CD4-positive, alpha-beta T cell (primary cell): ENCODE data around the gene TMEM150A. TPM values are rescaled to one million over a fixed set of nuclear protein-coding genes. Genes with fewer than 3 reads are reported as not detected.
"Not testable (repeated sequence)": the region's sequence is repeated elsewhere in the genome, so short reads cannot be mapped to it uniquely, and the experiment has no call there.

ENCODE experiments used
- ATAC-seq: fragments of 200-7000 bp; cut with Tn5 transposase; one replicate; pipeline ENCODE4 v1.10.0; 2022; ENCODE audit warnings: mild to moderate bottlenecking; ENCODE audit not compliant: poor library complexity
- CTCF ChIA-PET: fragments of 350-600 bp; sonication (Branson Sonifier 250); formaldehyde crosslinking; loops from one replicate; lab custom pipeline; 2021; ENCODE audit warnings: antibody characterized with exemption, inconsistent platforms; lab: Charles Lee
- POLR2A ChIA-PET: fragments of 350-600 bp; sonication (Branson Sonifier 250); formaldehyde crosslinking; loops from one replicate; lab custom pipeline; 2021; ENCODE audit warnings: antibody characterized with exemption, inconsistent platforms; lab: Charles Lee
- DNase-seq, 14 experiments: peaks; one replicate each; pipeline ENCODE4 v3.0.0-alpha.2; 2013 to 2020; ENCODE audit warnings: mixed read lengths in 2 of 14
- H3K27ac ChIP-seq, 2 donors: one replicate each; pipeline versions ENCODE4 v1.5.1 to v1.7.0; 2013; ENCODE audit warnings: low read length in 2 of 2, low read depth in 1 of 2, mild to moderate bottlenecking in 1 of 2
- H3K27me3 ChIP-seq, 2 experiments: 1 replicate in 1 of 2; 2 replicates in 1 of 2; pipeline versions ENCODE4 v1.6.1 to v1.7.0; 2013; ENCODE audit warnings: low read length in 2 of 2, control low read depth in 1 of 2, mild to moderate bottlenecking in 1 of 2, moderate library complexity in 1 of 2; ENCODE audit not compliant: insufficient read depth in 2 of 2, control insufficient read depth in 1 of 2
- H3K36me3 ChIP-seq: one replicate; pipeline ENCODE4 v1.6.1; 2013; ENCODE audit warnings: low read length, control low read depth; ENCODE audit not compliant: insufficient read depth
- H3K4me1 ChIP-seq: one replicate; pipeline ENCODE4 v1.6.1; 2013; ENCODE audit warnings: low read length, control low read depth; ENCODE audit not compliant: insufficient read depth
- H3K4me3 ChIP-seq: one replicate; pipeline ENCODE4 v1.5.1; 2013; ENCODE audit warnings: mild to moderate bottlenecking, low read length, moderate library complexity
- H3K9me3 ChIP-seq, 2 experiments: 1 replicate in 1 of 2; 2 replicates in 1 of 2; pipeline versions ENCODE4 v1.6.1 to v1.7.0; 2013; ENCODE audit warnings: low read length in 2 of 2, mild to moderate bottlenecking in 2 of 2, control low read depth in 1 of 2, moderate library complexity in 1 of 2; ENCODE audit not compliant: control insufficient read depth in 1 of 2, insufficient read depth in 1 of 2
- H3K27ac Mint-ChIP-seq: one replicate; pipeline ENCODE4 v1.8.0; 2020; ENCODE audit warnings: mixed read lengths
- H3K27me3 Mint-ChIP-seq: one replicate; pipeline ENCODE4 v1.8.0; 2021; ENCODE audit warnings: mixed read lengths
- H3K36me3 Mint-ChIP-seq: one replicate; pipeline ENCODE4 v1.8.0; 2021; ENCODE audit warnings: low read depth, mixed read lengths
- H3K4me1 Mint-ChIP-seq: one replicate; pipeline ENCODE4 v1.8.0; 2021; ENCODE audit warnings: low read depth, mixed read lengths
- H3K4me3 Mint-ChIP-seq: one replicate; pipeline ENCODE4 v1.8.0; 2020; ENCODE audit warnings: mild to moderate bottlenecking, mixed read lengths
- H3K9me3 Mint-ChIP-seq: one replicate; pipeline ENCODE4 v1.8.0; 2020; ENCODE audit warnings: mixed read lengths
- intact Hi-C, 2 experiments: fragments of 100-400 bp; cut with DNase I in 1 of 2; cut with micrococcal nuclease in 1 of 2; formaldehyde crosslinking; loops; one replicate each; pipeline versions ENCODE4 v1.15.1 to v1.9.0; 2023 to 2025; cut with DNase I, micrococcal nuclease
- total RNA-seq, 174 experiments: library from RNA in 2 of 174; stranded (reverse) in 2 of 174; gene quantifications; one replicate each; pipeline ENCODE4 v1.2.3 and lab custom pipeline; 2021 to 2026
- TF ChIP-seq, protein P1 (sequence below): fragments of 200-600 bp; IDR thresholded peaks from one replicate; pipeline ENCODE4 v1.8.0; 2022; ENCODE audit warnings: antibody characterized with exemption, mild to moderate bottlenecking

The TMEM150A gene
- total RNA-seq, 2 experiments from 2014 or later: 6.6 to 7.0 TPM

DNA sequence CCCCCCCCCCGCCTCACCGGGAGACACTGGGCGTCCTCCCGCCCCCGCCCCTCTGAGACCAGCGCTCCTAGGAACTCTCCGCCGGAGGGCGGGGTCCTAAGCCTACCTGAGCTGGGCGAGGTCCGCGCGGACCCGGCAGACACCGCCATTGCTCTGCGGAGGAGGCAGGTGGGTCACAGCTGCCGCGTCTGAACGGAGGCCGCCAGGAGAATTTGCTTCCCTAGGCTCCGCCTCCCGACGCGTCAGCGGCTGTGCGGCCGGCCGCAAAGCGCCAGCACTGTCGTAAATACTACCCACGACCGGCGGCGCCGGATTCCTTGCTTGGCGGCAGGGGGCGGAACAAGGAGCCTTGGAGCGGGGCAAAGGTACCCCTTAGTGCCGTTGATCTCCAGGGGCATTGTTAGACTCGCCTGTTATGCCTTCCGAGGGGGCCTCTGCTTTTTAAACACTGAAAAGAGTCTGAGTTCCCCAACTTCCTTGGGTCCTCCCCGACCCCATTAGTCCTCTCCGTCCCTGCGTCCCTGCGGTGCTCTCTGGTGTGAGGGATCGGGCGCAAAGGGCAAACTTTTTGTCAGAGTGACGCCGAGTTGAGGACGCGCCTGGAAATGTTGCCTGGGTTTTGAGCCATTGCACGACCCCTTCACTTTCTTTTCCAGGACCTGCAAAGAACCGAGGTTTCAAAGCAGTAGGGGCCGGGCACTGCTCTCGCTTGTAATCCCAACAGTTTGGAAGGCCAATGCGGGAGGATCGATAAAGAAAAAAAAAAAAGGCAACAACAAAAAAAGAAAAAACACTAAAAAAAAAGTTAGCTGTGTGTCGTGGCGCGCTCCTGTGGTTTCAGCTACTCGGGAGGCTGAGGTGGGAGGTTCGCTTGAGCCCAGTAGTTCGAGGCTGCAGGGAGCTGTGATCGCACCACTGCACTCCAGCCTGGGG lies 41.0 kb downstream of the TMEM150A start, which contains the start of gene GGCX:
Gene GGCX, minus strand, starts transcription at position 214 of the 933 bp plus-strand sequence. Its CDS starts 65 bp downstream, at position 149.
- CTCF ChIA-PET: interaction anchor here (1.0 kb wide), 1 partner anchor 56 kb away, joined by 3 read pairs; no protein-coding TSS in a partner anchor

DNA sequence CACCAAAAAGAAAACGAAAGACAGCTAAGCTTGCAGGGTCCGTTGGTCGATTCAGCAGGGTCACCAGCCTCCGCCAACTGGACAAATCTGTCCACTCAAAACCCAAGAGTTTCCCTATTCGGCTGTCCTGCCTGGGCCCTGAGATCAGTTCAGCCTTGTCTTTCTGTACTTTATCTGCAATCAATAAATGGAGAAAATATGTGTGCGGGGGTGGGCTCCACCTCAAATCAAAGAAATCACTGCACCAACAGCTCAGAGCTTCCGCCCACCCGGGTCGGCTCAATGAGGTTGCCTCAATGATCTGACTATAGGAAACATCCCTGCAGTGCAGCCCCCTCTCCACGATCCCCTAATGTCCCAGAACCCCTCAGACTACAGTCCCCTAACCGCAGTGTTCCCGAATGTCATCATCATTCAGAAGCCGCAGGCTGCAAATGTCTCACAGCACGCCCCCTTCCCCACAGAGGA lies 41.7 kb downstream of the TMEM150A start:
- ATAC-seq: no peak
- peak overlapping the region in 1 of 2 donors; percentile 68 for H3K27ac ChIP-seq
- CTCF ChIA-PET: interaction anchor here (1.0 to 1.6 kb wide), 2 partner anchors 9 to 56 kb away, joined by 3 to 6 read pairs; no protein-coding TSS in a partner anchor
- Mint-ChIP-seq H3K4me3 (peak overlapping the region; percentile 99), H3K36me3 (peaks cover 43% of the 10 kb centered on the region), H3K4me1 (peaks cover 30% of the 10 kb centered on the region), H3K27ac (peak overlapping the region; percentile 95), H3K27me3 (no peaks in the 10 kb centered on the region), H3K9me3 (no peaks in the 10 kb centered on the region)
- TF ChIP-seq, protein P1, sequence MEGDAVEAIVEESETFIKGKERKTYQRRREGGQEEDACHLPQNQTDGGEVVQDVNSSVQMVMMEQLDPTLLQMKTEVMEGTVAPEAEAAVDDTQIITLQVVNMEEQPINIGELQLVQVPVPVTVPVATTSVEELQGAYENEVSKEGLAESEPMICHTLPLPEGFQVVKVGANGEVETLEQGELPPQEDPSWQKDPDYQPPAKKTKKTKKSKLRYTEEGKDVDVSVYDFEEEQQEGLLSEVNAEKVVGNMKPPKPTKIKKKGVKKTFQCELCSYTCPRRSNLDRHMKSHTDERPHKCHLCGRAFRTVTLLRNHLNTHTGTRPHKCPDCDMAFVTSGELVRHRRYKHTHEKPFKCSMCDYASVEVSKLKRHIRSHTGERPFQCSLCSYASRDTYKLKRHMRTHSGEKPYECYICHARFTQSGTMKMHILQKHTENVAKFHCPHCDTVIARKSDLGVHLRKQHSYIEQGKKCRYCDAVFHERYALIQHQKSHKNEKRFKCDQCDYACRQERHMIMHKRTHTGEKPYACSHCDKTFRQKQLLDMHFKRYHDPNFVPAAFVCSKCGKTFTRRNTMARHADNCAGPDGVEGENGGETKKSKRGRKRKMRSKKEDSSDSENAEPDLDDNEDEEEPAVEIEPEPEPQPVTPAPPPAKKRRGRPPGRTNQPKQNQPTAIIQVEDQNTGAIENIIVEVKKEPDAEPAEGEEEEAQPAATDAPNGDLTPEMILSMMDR: no peak
- DNase-seq: no peak
- peaks cover 14% of the 10 kb centered on the region for H3K36me3 ChIP-seq
- no peaks in the 10 kb centered on the region for H3K27me3 ChIP-seq
- intact Hi-C loops: loop anchor here (1.0 to 5.0 kb wide), 4 partner anchors 20 to 54 kb away; partner anchors contain the start of genes RNF181 (in 1 of the 2) and TMEM150A (in 1 of the 2)
- POLR2A ChIA-PET: interaction anchor here (0.7 to 2.7 kb wide), 20 partner anchors 9 to 233 kb away, joined by 3 to 19 read pairs (median 5); partner anchors contain the start of genes C2orf68, ELMOD3, MAT2A and RNF181
- peak overlapping the region; percentile 81 for H3K4me3 ChIP-seq
- H3K4me1 ChIP-seq: peaks cover 20% of the 10 kb centered on the region
- no peaks in the 10 kb centered on the region for H3K9me3 ChIP-seq

More for the DNA sequence above, 41.0 kb downstream of the TMEM150A start, which contains the start of gene GGCX:
- Mint-ChIP-seq H3K27me3 (no peaks in the 10 kb centered on the region), H3K36me3 (peaks cover 36% of the 10 kb centered on the region), H3K9me3 (no peaks in the 10 kb centered on the region), H3K27ac (peak within 1 kb of the TSS; percentile 95), H3K4me3 (peak within 1 kb of the TSS; percentile 99), H3K4me1 (peaks cover 30% of the 10 kb centered on the region)
- Histone ChIP-seq H3K27ac (peak within 1 kb of the TSS; percentile 67 to 68), H3K27me3 (no peaks in the 10 kb centered on the region), H3K36me3 (peaks cover 14% of the 10 kb centered on the region), H3K9me3 (no peaks in the 10 kb centered on the region), H3K4me1 (peaks cover 20% of the 10 kb centered on the region), H3K4me3 (peak within 1 kb of the TSS; percentile 81)
- ATAC-seq (peak; percentile 89), DNase-seq (peak; percentile 88 to 97 (median 93))
- intact Hi-C loops: loop anchor here (1.0 to 5.0 kb wide), 4 partner anchors 21 to 54 kb away; partner anchors contain the start of genes RNF181 (in 1 of the 2) and TMEM150A (in 1 of the 2)
- POLR2A ChIA-PET: interaction anchor here (0.5 to 2.7 kb wide), 22 partner anchors 8 to 234 kb away, joined by 3 to 19 read pairs (median 5); partner anchors contain the start of genes C2orf68, ELMOD3, MAT2A and RNF181
- TF ChIP-seq, protein P1: no peak

DNA sequence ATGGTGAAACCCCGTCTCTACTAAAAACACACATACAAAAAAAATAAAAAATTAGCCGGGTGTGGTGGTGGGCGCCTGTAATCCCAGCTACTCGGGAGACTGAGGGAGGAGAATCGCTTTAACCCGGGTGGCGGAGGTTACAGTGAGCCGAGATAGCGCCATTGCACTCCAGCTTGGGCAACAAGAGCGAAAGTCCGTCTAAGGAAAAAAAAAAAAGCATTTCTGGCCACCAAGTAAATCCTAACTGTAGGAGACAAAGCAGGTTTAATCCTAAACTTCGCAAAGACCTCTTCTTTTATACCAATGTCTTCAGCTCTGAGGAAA lies 42.1 kb downstream of the TMEM150A start:
- not testable (repeated sequence) for H3K27me3 ChIP-seq, H3K9me3 Mint-ChIP-seq, H3K27ac ChIP-seq, ATAC-seq, H3K9me3 ChIP-seq, H3K27me3 Mint-ChIP-seq, DNase-seq
- ChIA-PET CTCF (interaction anchor here (1.0 to 1.6 kb wide), 2 partner anchors 8 to 57 kb away, joined by 3 to 6 read pairs; no protein-coding TSS in a partner anchor), POLR2A (interaction anchor here (0.9 to 2.7 kb wide), 11 partner anchors 8 to 205 kb away, joined by 4 to 19 read pairs (median 7); partner anchors contain the start of genes ELMOD3, RNF181, SH2D6 and USP39)
- Mint-ChIP-seq H3K4me3 (peak overlapping the region; percentile 99), H3K4me1 (peaks cover 30% of the 10 kb centered on the region), H3K36me3 (peaks cover 47% of the 10 kb centered on the region), H3K27ac (peak overlapping the region; percentile 95)
- Histone ChIP-seq H3K4me3 (peak overlapping the region; percentile 81), H3K4me1 (peaks cover 20% of the 10 kb centered on the region), H3K36me3 (peaks cover 19% of the 10 kb centered on the region)
- intact Hi-C loops: loop anchor here (2.0 to 5.0 kb wide), 3 partner anchors 20 to 42 kb away; partner anchors contain the start of genes RNF181 (in 1 of the 2) and TMEM150A (in 1 of the 2)
